Endothelial cell of umbilical vein (primary cell): ENCODE data around the gene PIF1. TPM values are rescaled to one million over a fixed set of nuclear protein-coding genes. Genes with fewer than 3 reads are reported as not detected.

Experiments
- BruUV-seq: library from RNA; stranded (reverse); fragments of 400-500 nt; replicated peaks from 2 replicates; lab custom pipeline; 2021; lab: Mats Ljungman, UMichigan
- CTCF ChIA-PET: fragments of 300-600, 350-600 bp; sonication (Branson Sonifier 250); formaldehyde crosslinking; loops from one replicate; lab custom pipeline; 2021; ENCODE audit warnings: antibody characterized with exemption, inconsistent platforms; lab: Charles Lee
- POLR2A ChIA-PET: fragments of 300-600, 350-600 bp; sonication (Branson Sonifier 250); formaldehyde crosslinking; loops from one replicate; lab custom pipeline; 2021; ENCODE audit warnings: antibody characterized with exemption, inconsistent platforms; lab: Charles Lee
- DNase-seq: peaks from one replicate; pipeline ENCODE4 v3.0.0-alpha.2; 2011; ENCODE audit warnings: low read depth, low spot score
- FAIRE-seq: peaks from 2 replicates; lab custom pipeline; 2011; peaks lifted over from hg19 to GRCh38; lab: Jason Lieb, UNC
- H2AFZ ChIP-seq: 2 replicates; pipeline ENCODE4 v1.6.0; 2012; ENCODE audit warnings: low read depth, low read length, control low read depth, inconsistent platforms
- H3K27ac ChIP-seq: 2 replicates; pipeline ENCODE4 v1.5.1; 2011; ENCODE audit warnings: low read depth, mild to moderate bottlenecking, control low read depth, low read length, moderate library complexity; ENCODE audit not compliant: insufficient read depth
- H3K27me3 ChIP-seq, 2 experiments: 2 replicates each; pipeline versions ENCODE4 v1.6.0 to v1.6.1; 2011; ENCODE audit warnings: low read length in 2 of 2, mixed read lengths in 1 of 2; ENCODE audit not compliant: control insufficient read depth in 2 of 2, insufficient read depth in 2 of 2
- H3K36me3 ChIP-seq, 2 experiments: 2 replicates in 1 of 2; 3 replicates in 1 of 2; pipeline ENCODE4 v1.5.1; 2011; ENCODE audit warnings: low read length in 2 of 2, mild to moderate bottlenecking in 1 of 2, moderate library complexity in 1 of 2; ENCODE audit not compliant: control insufficient read depth in 2 of 2, insufficient read depth in 2 of 2; ENCODE audit errors: extremely low read depth in 1 of 2
- H3K4me1 ChIP-seq: 3 replicates; pipeline ENCODE4 v1.5.1; 2011; ENCODE audit warnings: mild to moderate bottlenecking, low read length; ENCODE audit not compliant: control insufficient read depth, insufficient read depth; ENCODE audit errors: extremely low read depth
- H3K4me2 ChIP-seq: 2 replicates; pipeline ENCODE4 v1.6.1; 2011; ENCODE audit warnings: low read length, control low read depth, mixed read lengths; ENCODE audit not compliant: insufficient read depth
- H3K4me3 ChIP-seq, 3 experiments: fragments of 200-600 bp in 1 of 3; sonication (generic), shearing (Covaris generic) in 1 of 3; replicated peaks in 1 of 3; 2 replicates each; pipeline ENCODE4 v1.5.1; 2011 to 2016; ENCODE audit warnings: control low read depth in 3 of 3, low read length in 3 of 3, mild to moderate bottlenecking in 2 of 3, inconsistent platforms in 1 of 3, low read depth in 1 of 3, moderate library complexity in 1 of 3; ENCODE audit not compliant: insufficient read depth in 1 of 3
- H3K79me2 ChIP-seq: 2 replicates; pipeline ENCODE4 v1.6.0; 2012; ENCODE audit warnings: low read length, inconsistent platforms; ENCODE audit not compliant: control insufficient read depth, insufficient read depth
- H3K9ac ChIP-seq: replicated peaks from 2 replicates; pipeline ENCODE3; 2011; ENCODE audit warnings: low read length, control low read depth; ENCODE audit not compliant: insufficient read depth; ENCODE audit errors: extremely low read depth
- H3K9me1 ChIP-seq: replicated peaks from 3 replicates; pipeline ENCODE4 v1.6.0; 2011; ENCODE audit warnings: mild to moderate bottlenecking, low read length; ENCODE audit not compliant: control insufficient read depth, insufficient read depth; ENCODE audit errors: extremely low read depth
- H3K9me3 ChIP-seq: replicated peaks from 2 replicates; pipeline ENCODE4 v1.5.1; 2012; ENCODE audit warnings: low read length, inconsistent platforms; ENCODE audit not compliant: control insufficient read depth, insufficient read depth
- H4K20me1 ChIP-seq: replicated peaks from 2 replicates; pipeline ENCODE3; 2011; ENCODE audit warnings: mild to moderate bottlenecking, low read length; ENCODE audit not compliant: control insufficient read depth, insufficient read depth; ENCODE audit errors: extremely low read depth
- FOS ChIP-seq: IDR thresholded peaks from 2 replicates; pipeline ENCODE4 v1.6.1; 2011; ENCODE audit warnings: mild to moderate bottlenecking, low read length, moderate library complexity, borderline replicate concordance; ENCODE audit not compliant: insufficient read depth
- GATA2 ChIP-seq: IDR thresholded peaks from 2 replicates; pipeline ENCODE4 v1.7.0; 2011; ENCODE audit warnings: low read depth, mild to moderate bottlenecking, moderate library complexity, mixed read lengths, low read length; ENCODE audit not compliant: insufficient read length, insufficient read depth
- dilution Hi-C: fragments of 300-500 bp; cut with MboI; formaldehyde crosslinking; loops from one replicate; pipeline ENCODE4 v1.15.0; 2019; ENCODE audit warnings: low sequenced_read_pairs; ENCODE audit not compliant: extremely low pct_ligation_motif_present
- intact Hi-C: fragments of 100-400 bp; cut with micrococcal nuclease; formaldehyde crosslinking; loops from one replicate; pipeline ENCODE4 v1.10.0; 2022
- polyA plus RNA-seq, 4 experiments: library from polyadenylated mRNA; depleted of rRNA in 3 of 4; stranded (reverse) in 3 of 4; unstranded in 1 of 4; fragments of >200 nt; gene quantifications; 2 replicates each; pipeline versions ENCODE4 v1.2.1 to v1.2.3, GENCODE V29; 2011 to 2012; ENCODE audit warnings: missing spikeins in 1 of 4
- total RNA-seq: library from RNA; stranded (reverse); gene quantifications from 2 replicates; pipeline ENCODE4 v1.2.3, GENCODE V29; 2021
- TF ChIP-seq, protein P1 (sequence below), 2 donors: IDR thresholded peaks; 1 replicate in 1 of 2; 2 replicates in 1 of 2; pipeline ENCODE4 v1.5.1; 2011; ENCODE audit warnings: low read length in 2 of 2, mild to moderate bottlenecking in 2 of 2, moderate library complexity in 2 of 2, control low read depth in 1 of 2, inconsistent platforms in 1 of 2, low read depth in 1 of 2; ENCODE audit not compliant: insufficient read depth in 1 of 2; ENCODE audit errors: extremely low read depth in 1 of 2

PIF1 gene
- total and polyA plus RNA-seq, 2 donors (not counting 3 experiments of a cell fraction or from before 2014, with no cell fraction given): 18.6 to 52.7 TPM

DNA sequence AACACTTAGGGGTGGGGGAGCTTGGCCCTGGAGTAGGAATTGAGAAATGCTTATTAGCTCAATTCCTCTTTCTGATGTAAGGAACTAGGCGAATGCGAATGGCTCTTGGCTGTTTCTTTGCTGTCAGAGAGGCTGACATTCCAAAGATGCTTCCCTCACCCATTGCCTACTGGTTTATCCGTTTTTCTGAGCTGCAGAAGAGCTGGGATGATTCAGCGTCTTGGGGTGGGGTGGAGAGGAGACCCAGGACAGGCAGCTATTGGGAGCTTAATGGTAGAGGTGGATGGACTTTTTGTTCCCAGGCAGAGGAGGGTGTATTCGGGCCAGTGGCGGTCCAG, 26.0 kb upstream of the PIF1 start:
- Histone ChIP-seq H3K9me1 (no peaks in the 10 kb centered on the region), H3K27me3 (no peaks in the 10 kb centered on the region), H3K27ac (no peak overlapping the region), H3K9me3 (no peaks in the 10 kb centered on the region), H4K20me1 (no peaks in the 10 kb centered on the region), H3K9ac (no peak overlapping the region), H3K4me2 (no peak overlapping the region), H3K79me2 (peaks cover 35% of the 10 kb centered on the region), H3K36me3 (peaks cover 0 to 19% of the 10 kb centered on the region in 2 experiments), H3K4me3 (no peak overlapping the region), H2AFZ (no peak overlapping the region), H3K4me1 (peaks cover 10% of the 10 kb centered on the region)
- dilution Hi-C loops: no loop called here
- intact Hi-C loops: no loop called here
- TF ChIP-seq GATA2 (no peak), FOS (no peak)
- TF ChIP-seq, protein P1, sequence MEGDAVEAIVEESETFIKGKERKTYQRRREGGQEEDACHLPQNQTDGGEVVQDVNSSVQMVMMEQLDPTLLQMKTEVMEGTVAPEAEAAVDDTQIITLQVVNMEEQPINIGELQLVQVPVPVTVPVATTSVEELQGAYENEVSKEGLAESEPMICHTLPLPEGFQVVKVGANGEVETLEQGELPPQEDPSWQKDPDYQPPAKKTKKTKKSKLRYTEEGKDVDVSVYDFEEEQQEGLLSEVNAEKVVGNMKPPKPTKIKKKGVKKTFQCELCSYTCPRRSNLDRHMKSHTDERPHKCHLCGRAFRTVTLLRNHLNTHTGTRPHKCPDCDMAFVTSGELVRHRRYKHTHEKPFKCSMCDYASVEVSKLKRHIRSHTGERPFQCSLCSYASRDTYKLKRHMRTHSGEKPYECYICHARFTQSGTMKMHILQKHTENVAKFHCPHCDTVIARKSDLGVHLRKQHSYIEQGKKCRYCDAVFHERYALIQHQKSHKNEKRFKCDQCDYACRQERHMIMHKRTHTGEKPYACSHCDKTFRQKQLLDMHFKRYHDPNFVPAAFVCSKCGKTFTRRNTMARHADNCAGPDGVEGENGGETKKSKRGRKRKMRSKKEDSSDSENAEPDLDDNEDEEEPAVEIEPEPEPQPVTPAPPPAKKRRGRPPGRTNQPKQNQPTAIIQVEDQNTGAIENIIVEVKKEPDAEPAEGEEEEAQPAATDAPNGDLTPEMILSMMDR (IDR thresholded peaks at IDR 0.05; ENCODE audit: extremely low read depth in 1 of 2, insufficient read depth in 1 of 2, low read depth in 1 of 2, low read length in 2 of 2): no peak
- no peak for DNase-seq
- ChIA-PET POLR2A (no interaction called here), CTCF (interaction anchor here (1.5 to 1.6 kb wide), 2 partner anchors 54 to 123 kb away, joined by 4 to 6 read pairs; no protein-coding TSS in a partner anchor)
- no peak for FAIRE-seq
- BruUV-seq: no TSS peak

GRCh38 chr15:64850778-64851502, 25.5 kb upstream of the PIF1 start:
- H3K4me3 ChIP-seq: no peak overlapping the region
- no peaks in the 10 kb centered on the region for H3K27me3 ChIP-seq
- intact Hi-C loops: no loop called here
- H2AFZ ChIP-seq: no peak overlapping the region
- BruUV-seq: no TSS peak
- TF ChIP-seq, protein P1 (IDR thresholded peaks at IDR 0.05; ENCODE audit: extremely low read depth in 1 of 2, insufficient read depth in 1 of 2, low read depth in 1 of 2, low read length in 2 of 2): no peak
- dilution Hi-C loops: no loop called here
- H3K9ac ChIP-seq: no peak overlapping the region
- no peaks in the 10 kb centered on the region for H3K9me3 ChIP-seq
- H3K79me2 ChIP-seq: peaks cover 38% of the 10 kb centered on the region
- ChIA-PET POLR2A (no interaction called here), CTCF (no interaction called here)
- H3K36me3 ChIP-seq: peaks cover 0 to 19% of the 10 kb centered on the region in 2 experiments
- H3K4me2 ChIP-seq: no peak overlapping the region
- no peaks in the 10 kb centered on the region for H4K20me1 ChIP-seq
- no peaks in the 10 kb centered on the region for H3K9me1 ChIP-seq
- FAIRE-seq: no peak
- no peak overlapping the region for H3K27ac ChIP-seq
- H3K4me1 ChIP-seq: peaks cover 8% of the 10 kb centered on the region
- no peak for DNase-seq
